NCI-H1048 (cell line): Measurements from ENCODE around the gene RTF1.
"Not testable (repeated sequence)": the region's sequence is repeated elsewhere in the genome, so short reads cannot be mapped to it uniquely, and the experiment has no call there.

Experiments used
- DNase-seq: peaks from one replicate; lab custom pipeline; 2025; lab: John Stamatoyannopoulos, UW

The RTF1 gene

GRCh38 chr15:41416742-41417417 lies at the start of gene RTF1:
Gene RTF1, plus strand, starts transcription at chr15:41417095. Its CDS starts 21 bp downstream, at chr15:41417116.
- DNase-seq, result peak; percentile 78

DNA sequence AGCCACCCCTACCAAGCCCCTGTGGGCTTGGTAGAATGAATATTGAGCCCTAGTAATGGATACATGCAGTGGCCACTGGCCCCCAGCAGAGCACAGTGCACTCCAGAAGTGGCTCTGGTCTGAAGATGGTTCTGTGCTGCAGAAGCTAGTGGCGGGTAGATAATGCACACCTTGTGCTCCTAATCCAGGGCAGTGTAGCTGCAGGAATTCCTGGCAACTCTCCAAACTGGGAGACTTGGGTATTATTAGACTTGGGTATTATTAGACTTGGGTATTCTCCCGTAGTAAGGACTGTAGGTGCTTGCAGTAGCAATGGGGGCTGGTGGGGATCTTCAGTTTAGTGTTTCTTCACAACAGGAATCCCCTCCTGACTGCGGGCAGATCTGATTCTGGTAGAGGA lies 49.5 kb upstream of the RTF1 start:
- no peak for DNase-seq

GRCh38 chr15:41377978-41378377 lies 38.9 kb upstream of the RTF1 start:
- DNase-seq, result no peak

- not testable (repeated sequence) for DNase-seq
These were observed 32.7 kb upstream of the RTF1 start for GRCh38 chr15:41383974-41384749.

DNA sequence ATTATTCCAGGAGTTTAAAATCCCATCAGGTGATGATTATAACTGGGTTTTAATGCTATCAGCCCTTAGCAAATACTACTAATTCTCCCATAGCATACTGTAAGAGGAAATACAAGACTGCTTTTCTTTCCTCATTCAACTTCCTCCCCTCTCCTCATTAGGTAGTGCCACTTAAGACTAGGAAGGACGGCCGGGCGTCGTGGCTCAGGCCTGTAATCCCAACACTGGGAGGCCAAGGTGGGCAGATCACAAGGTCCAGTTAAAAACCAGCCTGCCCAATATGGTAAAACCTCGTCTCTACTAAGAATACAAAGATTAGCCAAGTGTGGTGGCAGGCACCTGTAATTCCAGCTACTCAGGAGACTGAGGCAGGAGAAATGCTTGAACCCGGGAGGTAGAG lies 29.2 kb upstream of the RTF1 start:
- no peak for DNase-seq

DNA sequence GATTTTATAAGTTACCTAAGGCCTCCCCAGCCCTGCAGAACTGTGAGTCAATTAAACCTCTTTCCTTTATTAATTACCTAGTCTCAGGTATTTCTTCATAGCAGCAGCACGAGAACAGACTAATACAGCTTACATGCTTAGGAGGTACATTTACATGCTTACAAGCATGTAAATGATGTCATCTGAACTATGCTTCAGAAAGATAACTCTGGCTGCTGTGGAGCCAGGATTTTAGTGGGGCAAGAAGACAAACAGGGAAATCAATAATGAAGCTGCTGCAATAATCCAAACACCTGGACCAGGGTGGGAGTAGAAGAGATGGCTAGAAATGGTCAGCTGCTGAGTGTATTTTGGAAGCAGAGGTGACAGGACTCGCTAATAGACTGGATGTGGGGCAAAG lies 24.2 kb upstream of the RTF1 start:
- DNase-seq, result no peak

DNA sequence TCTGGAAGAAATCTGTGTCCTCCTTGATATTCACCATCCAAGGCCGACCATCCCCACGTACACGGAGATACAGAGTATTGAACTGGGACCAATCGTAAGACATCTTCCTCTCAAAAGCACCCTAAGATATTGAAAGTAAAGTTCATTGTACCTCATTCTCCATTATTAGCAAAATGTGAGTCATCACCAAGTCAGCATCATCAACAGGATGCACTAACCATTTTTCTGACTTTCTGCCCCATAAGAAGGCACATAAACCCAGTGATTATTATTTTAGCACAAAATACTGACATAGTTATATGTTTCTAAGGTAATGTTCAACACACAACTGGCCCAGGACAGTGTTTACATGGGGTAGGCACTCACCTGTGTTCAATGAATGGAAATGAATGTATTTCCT lies 22.0 kb upstream of the RTF1 start:
- DNase-seq, result no peak

DNA sequence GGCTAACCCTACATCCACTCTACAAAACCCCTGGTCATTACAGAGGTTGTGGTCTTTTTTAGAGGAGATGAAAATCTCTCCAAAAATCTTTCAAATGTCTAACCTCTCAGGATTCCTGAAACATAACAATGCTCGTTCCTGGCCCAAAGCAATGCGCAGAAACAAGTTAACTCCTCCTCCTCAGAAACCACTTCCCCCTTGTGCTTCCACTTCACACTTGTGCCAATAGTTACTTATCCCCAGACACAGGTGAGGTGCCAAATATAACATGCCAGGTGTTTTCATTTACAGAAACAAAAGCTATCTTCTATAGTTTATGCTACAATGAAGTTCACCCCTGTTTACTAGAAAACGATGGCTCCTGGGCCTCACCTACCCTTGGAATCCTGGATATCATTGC lies 20.8 kb upstream of the RTF1 start:
- no peak for DNase-seq

DNA sequence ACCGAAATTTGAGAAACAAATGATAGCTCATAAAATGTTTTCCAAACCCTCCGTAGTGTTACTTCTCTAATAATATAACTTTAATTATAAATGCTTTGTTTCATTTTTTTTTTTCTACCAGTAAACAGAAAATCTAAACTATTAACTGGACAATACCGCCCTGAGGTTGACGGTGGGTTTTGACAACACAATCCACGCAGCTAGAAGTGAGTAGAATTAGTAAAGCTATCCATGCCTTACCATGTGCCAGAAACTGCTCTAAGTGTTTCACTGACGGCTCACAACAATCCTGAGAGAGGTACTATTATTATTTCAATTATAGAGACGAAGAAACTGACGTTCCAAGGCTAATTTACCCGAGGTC lies 15.0 kb upstream of the RTF1 start:
- DNase-seq, result no peak

DNA sequence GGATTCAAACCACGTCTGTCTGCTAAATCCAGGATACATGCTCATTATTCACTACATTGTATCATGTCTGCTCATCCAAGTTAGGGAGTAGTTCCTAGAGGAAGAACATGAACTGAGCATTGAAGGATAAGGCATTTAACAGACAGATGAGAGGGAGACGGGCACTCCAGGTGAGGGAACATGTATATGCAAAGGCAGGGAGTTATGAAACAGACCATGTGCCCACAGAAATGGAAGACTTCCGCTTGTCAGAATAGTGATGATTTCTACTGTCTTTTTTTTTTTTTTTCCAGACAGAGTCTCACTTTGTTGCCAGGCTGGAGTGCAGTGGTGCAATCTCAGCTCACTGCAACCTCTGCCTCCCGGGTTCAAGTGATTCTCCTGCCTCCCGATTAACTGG lies 9.6 kb upstream of the RTF1 start:
- no peak for DNase-seq

DNA sequence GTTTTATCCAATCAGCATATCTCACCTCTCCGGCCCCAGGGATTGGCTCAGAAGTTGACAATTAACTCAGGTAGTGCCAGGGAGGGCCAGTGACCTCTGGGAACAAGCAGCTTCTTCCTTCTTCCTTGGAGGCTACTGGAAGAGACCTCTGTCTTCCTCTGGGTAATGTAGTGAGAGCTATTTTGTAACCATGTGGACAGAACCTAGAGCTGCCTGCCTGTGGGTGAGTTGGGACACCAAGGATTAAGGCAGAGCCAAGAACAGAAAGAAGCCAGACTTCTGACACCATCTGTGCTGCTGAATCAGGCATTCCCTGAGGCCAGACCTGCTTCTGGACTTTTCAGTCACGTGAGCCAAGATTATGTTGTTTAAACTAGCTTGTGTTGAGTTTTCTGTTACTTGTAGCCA lies 8.7 kb upstream of the RTF1 start:
- DNase-seq, result no peak

DNA sequence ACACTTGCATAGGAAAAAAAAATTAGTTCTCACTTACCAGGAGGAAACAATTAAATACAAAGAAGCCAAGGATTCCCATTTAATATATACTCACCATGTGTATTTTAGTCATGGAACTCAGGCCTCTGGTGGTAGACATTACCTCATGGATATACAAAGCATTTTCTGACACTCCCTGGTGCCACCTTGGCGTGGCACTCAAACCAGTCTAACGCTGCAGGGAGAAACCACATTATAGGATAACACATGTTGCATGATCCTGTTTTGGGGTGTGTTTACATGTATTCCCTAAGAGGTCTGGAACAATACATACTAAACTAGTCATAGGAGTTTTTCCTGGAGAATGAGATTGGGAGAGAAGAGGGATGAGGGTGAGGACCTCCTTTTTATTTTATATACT lies 5.9 kb upstream of the RTF1 start:
- DNase-seq, result no peak

DNA sequence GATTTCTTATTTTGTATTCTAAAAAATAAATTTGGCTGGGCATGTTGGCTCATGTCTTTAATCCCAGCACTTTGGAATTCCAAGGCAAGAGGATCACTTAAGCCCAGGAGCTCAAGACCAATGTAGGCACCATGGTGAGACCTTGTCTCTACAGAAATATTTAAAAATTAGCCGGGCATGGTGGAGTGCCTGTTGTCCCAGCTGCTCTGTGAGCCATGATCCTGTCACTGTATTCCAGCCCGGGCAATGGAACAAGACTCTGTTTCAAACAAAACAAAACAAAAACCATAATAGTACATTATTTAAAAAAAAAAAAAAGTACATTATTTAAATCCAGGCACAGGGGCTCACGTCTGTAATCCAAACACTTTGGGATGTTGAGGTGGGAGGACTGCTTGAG lies 5.5 kb upstream of the RTF1 start:
- DNase-seq, result no peak

GRCh38 chr15:41416128-41416741 lies 660 bp upstream of the RTF1 start:
- no peak for DNase-seq

GRCh38 chr15:41417418-41418195 lies 712 bp downstream of the RTF1 start:
- no peak for DNase-seq

- no peak for DNase-seq
These were observed 7.2 kb downstream of the RTF1 start for GRCh38 chr15:41423979-41424659.

GRCh38 chr15:41424809-41425208 lies 7.9 kb downstream of the RTF1 start:
- DNase-seq, result no peak

DNA sequence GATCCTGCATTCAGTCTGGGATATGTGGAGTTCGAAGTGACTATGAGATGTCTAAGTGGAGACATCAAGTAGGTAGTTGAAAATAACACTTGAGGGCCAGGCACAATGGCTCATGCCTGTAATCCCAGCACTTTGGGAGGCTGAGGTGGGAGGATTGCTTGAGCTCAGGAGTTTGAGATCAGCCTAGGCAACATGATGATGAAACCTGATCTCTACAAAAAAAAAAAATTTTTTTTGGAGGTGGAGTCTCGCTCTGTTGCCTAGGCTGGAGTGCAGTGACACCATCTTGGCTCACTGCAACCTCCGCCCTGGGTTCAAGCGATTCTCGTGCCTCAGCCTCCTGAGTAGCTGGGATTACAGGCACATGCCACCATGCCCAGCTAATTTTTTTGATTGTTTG lies 9.0 kb downstream of the RTF1 start:
- not testable (repeated sequence) for DNase-seq

GRCh38 chr15:41429003-41429890 lies 12.4 kb downstream of the RTF1 start:
- no peak for DNase-seq

DNA sequence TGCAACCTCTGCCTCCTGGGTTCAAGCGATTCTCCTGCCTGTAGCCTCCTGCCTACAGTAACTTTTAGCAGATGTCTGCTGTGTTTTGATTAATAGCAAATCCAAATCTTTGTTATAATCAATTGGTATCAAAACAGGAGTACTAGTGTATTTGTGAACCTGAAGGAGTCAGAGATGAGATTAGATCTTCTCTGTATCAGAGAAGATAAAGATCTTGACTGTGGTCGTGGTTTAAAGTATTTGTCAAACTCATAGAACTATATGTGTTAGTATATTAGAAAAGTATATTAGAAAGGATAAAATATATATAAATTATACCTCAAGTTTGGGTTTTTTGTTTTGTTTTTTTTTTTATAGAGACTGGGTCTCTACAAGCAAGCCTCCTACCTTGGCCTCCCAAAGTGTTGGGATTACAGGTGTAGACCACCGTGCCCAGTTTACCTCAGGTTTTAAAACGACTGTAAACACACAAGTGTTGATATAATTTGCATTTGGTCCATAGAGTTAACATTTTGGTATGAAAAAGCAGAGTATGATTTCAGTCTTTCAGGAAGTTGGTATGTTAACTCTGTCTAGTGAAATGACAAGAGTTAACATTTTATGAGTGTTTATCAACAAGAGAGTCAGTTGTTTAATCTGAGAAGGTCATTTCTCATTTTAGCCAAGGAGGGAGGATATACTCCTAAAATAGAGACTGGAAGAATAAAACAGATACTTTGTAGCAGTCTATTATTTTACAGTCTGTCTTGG lies 18.3 kb downstream of the RTF1 start:
- DNase-seq, result no peak
